Liver (tissue), 9 donors: ENCODE data around the gene C19orf44. TPM values are rescaled to one million over a fixed set of nuclear protein-coding genes. Genes with fewer than 3 reads are reported as not detected.
"Not testable (repeated sequence)": the region's sequence is repeated elsewhere in the genome, so short reads cannot be mapped to it uniquely, and the experiment has no call there.

ENCODE experiments used
- DNase-seq: peaks from one replicate; pipeline ENCODE4 v3.0.0-alpha.2; 2017; ENCODE audit warnings: low spot score
- H3K27ac ChIP-seq, 2 donors: one replicate each; pipeline ENCODE4 v1.7.0; 2013; ENCODE audit warnings: inconsistent platforms in 2 of 2, low read length in 2 of 2, control low read depth in 1 of 2, low read depth in 1 of 2, mild to moderate bottlenecking in 1 of 2
- H3K27me3 ChIP-seq, 4 donors: one replicate each; pipeline versions ENCODE4 v1.6.1 to v1.7.0; 2013; ENCODE audit warnings: low read length in 3 of 4, inconsistent platforms in 1 of 4, mild to moderate bottlenecking in 1 of 4, moderate library complexity in 1 of 4; ENCODE audit not compliant: control insufficient read depth in 4 of 4, insufficient read depth in 4 of 4
- H3K36me3 ChIP-seq, 4 donors: one replicate each; pipeline versions ENCODE4 v1.6.1 to v1.7.0; 2013; ENCODE audit warnings: low read length in 3 of 4, mild to moderate bottlenecking in 3 of 4, low read depth in 1 of 4, moderate library complexity in 1 of 4; ENCODE audit not compliant: control insufficient read depth in 4 of 4, insufficient read depth in 3 of 4
- H3K4me1 ChIP-seq, 4 donors: one replicate each; pipeline versions ENCODE4 v1.6.1 to v1.7.0; 2013; ENCODE audit warnings: low read length in 3 of 4, mild to moderate bottlenecking in 3 of 4, moderate library complexity in 1 of 4; ENCODE audit not compliant: control insufficient read depth in 4 of 4, insufficient read depth in 4 of 4
- H3K4me3 ChIP-seq, 3 donors: one replicate each; pipeline versions ENCODE4 v1.6.1 to v1.7.0; 2013; ENCODE audit warnings: low read length in 3 of 3, control low read depth in 1 of 3, low read depth in 1 of 3, mild to moderate bottlenecking in 1 of 3
- H3K9ac ChIP-seq, 2 donors: one replicate each; pipeline ENCODE4 v1.7.0; 2013; ENCODE audit warnings: low read length in 2 of 2, mild to moderate bottlenecking in 2 of 2, moderate library complexity in 2 of 2, control low read depth in 1 of 2, low read depth in 1 of 2
- H3K9me3 ChIP-seq, 4 donors: one replicate each; pipeline versions ENCODE4 v1.6.1 to v1.7.0; 2013; ENCODE audit warnings: low read length in 3 of 4; ENCODE audit not compliant: control insufficient read depth in 4 of 4
- ATF3 ChIP-seq: IDR thresholded peaks from 2 replicates; pipeline ENCODE4 v1.6.1; 2016; ENCODE audit warnings: antibody characterized with exemption
- CTCF ChIP-seq: fragments of 150-350 bp; IDR thresholded peaks from 2 replicates; pipeline ENCODE4 v1.5.1; 2017; ENCODE audit warnings: improper control_type of control experiment, low read depth, low read length; ENCODE audit not compliant: missing input control
- EGR1 ChIP-seq, 2 donors: IDR thresholded peaks; 2 replicates each; pipeline ENCODE4 v1.6.1; 2016 to 2018; ENCODE audit warnings: antibody characterized with exemption in 2 of 2, low read depth in 2 of 2
- FOXA1 ChIP-seq: IDR thresholded peaks from 2 replicates; pipeline ENCODE4 v1.6.1; 2016; ENCODE audit warnings: antibody characterized with exemption
- FOXA2 ChIP-seq: IDR thresholded peaks from 2 replicates; pipeline ENCODE4 v1.6.1; 2016; ENCODE audit warnings: antibody characterized with exemption
- GABPA ChIP-seq, 2 donors: IDR thresholded peaks in 1 of 2; conservative IDR thresholded peaks in 1 of 2; 2 replicates each; pipeline ENCODE4 v1.6.1; 2016; ENCODE audit warnings: antibody characterized with exemption in 2 of 2, mild to moderate bottlenecking in 1 of 2, moderate library complexity in 1 of 2
- HNF4A ChIP-seq, 2 donors: conservative IDR thresholded peaks; 2 replicates each; pipeline ENCODE4 v1.6.1; 2016; ENCODE audit warnings: antibody characterized with exemption in 2 of 2, mild to moderate bottlenecking in 2 of 2
- HNF4G ChIP-seq: IDR thresholded peaks from 2 replicates; pipeline ENCODE4 v1.6.1; 2016; ENCODE audit warnings: antibody characterized with exemption
- JUND ChIP-seq, 2 donors: IDR thresholded peaks; 2 replicates each; pipeline ENCODE4 v1.6.1; 2016; ENCODE audit warnings: antibody characterized with exemption in 2 of 2
- MAX ChIP-seq: IDR thresholded peaks from 2 replicates; pipeline ENCODE4 v1.6.1; 2016; ENCODE audit warnings: antibody characterized with exemption
- NR2F2 ChIP-seq: IDR thresholded peaks from 2 replicates; pipeline ENCODE4 v1.6.1; 2016; ENCODE audit warnings: antibody characterized with exemption
- RAD21 ChIP-seq, 2 donors: IDR thresholded peaks; 2 replicates each; pipeline ENCODE4 v1.6.1; 2016; ENCODE audit warnings: antibody characterized with exemption in 2 of 2, mild to moderate bottlenecking in 2 of 2
- RXRA ChIP-seq, 2 donors: IDR thresholded peaks; 2 replicates each; pipeline ENCODE4 v1.6.1; 2017 to 2018; ENCODE audit warnings: antibody characterized with exemption in 2 of 2, mild to moderate bottlenecking in 1 of 2
- SP1 ChIP-seq: IDR thresholded peaks from 2 replicates; pipeline ENCODE4 v1.6.1; 2018; ENCODE audit warnings: antibody characterized with exemption, mild to moderate bottlenecking
- TAF1 ChIP-seq: conservative IDR thresholded peaks from 2 replicates; pipeline ENCODE4 v1.6.1; 2016; ENCODE audit warnings: antibody characterized with exemption, mild to moderate bottlenecking
- YY1 ChIP-seq: IDR thresholded peaks from 2 replicates; pipeline ENCODE4 v1.6.1; 2016; ENCODE audit warnings: antibody characterized with exemption, mild to moderate bottlenecking
- ZBTB33 ChIP-seq: IDR thresholded peaks from 2 replicates; pipeline ENCODE4 v1.6.1; 2016; ENCODE audit warnings: antibody characterized with exemption
- WGBS: extraction: QIAGEN DNeasy Blood & Tissue Kit; methylation state at CpG from one replicate; pipeline ENCODE4 v1.1.7; 2013; 5-methylcytosine and 5-hydroxymethylcytosine counted together
- polyA plus RNA-seq, 2 donors: library from polyadenylated mRNA; stranded (reverse) in 1 of 2; unstranded in 1 of 2; fragments of 200-250 nt in 1 of 2; fragments of >200 nt in 1 of 2; fragmentation: Nextera tagmentation in 1 of 2; extraction: Ambion mirVana in 1 of 2; gene quantifications; one replicate each; pipeline versions ENCODE4 v1.2.1 to v1.2.3, GENCODE V29; 2013 to 2015
- total RNA-seq, 2 donors: library from RNA; depleted of rRNA; stranded (reverse); fragments of >200 nt; gene quantifications; one replicate each; pipeline ENCODE4 v1.2.3, GENCODE V29; 2014
- donor health status: healthy.
- donor health status: healthy.
- donor health status: healthy.
- donor health status: healthy.
- donor health status: healthy.

C19orf44 gene
- total and polyA plus RNA-seq, 4 donors = 0.89 to 3.0 (median 1.3) TPM

- H3K4me1 ChIP-seq = peaks cover 7 to 45% (median 35%) of the 10 kb centered on the region in 4 donors
- DNase-seq = not testable (repeated sequence)
Observed at GRCh38 chr19:16466802-16467427, 29.3 kb upstream of the C19orf44 start.

GRCh38 chr19:16467581-16467980 is 28.6 kb upstream of the C19orf44 start:
- 77% methylated on average over 6 of the region's 6 CpGs for WGBS
- Histone ChIP-seq H3K36me3 (no peaks in the 10 kb centered on the region), H3K9me3 (no peaks in the 10 kb centered on the region), H3K9ac (no peak overlapping the region), H3K4me1 (peaks cover 6 to 43% (median 36%) of the 10 kb centered on the region in 4 donors), H3K4me3 (no peak overlapping the region), H3K27ac (no peak overlapping the region), H3K27me3 (no peaks in the 10 kb centered on the region)
- TF ChIP-seq HNF4G = no peak
- no peak for TF ChIP-seq FOXA1
- TF ChIP-seq ATF3 = no peak
- TF ChIP-seq SP1 = no peak
- no peak for TF ChIP-seq MAX
- no peak for TF ChIP-seq GABPA (IDR thresholded peaks at IDR 0.05 in 1 of 2, conservative IDR thresholded peaks at IDR 0.05 in 1 of 2)
- no peak for TF ChIP-seq TAF1
- TF ChIP-seq HNF4A (conservative IDR thresholded peaks at IDR 0.05) = no peak
- no peak for TF ChIP-seq CTCF
- TF ChIP-seq YY1 = no peak
- TF ChIP-seq JUND (IDR thresholded peaks at IDR 0.05) = no peak
- TF ChIP-seq ZBTB33 = no peak
- TF ChIP-seq FOXA2 = no peak
- no peak for TF ChIP-seq NR2F2
- TF ChIP-seq EGR1 (IDR thresholded peaks at IDR 0.05; ENCODE audit: low read depth in 2 of 2) = no peak
- TF ChIP-seq RXRA (IDR thresholded peaks at IDR 0.05) = no peak
- TF ChIP-seq RAD21 (IDR thresholded peaks at IDR 0.05) = no peak
- DNase-seq = no peak

More at GRCh38 chr19:16466802-16467427, 29.3 kb upstream of the C19orf44 start:
- H3K9ac ChIP-seq, H3K9me3 ChIP-seq, H3K4me3 ChIP-seq, H3K36me3 ChIP-seq, H3K27ac ChIP-seq, H3K27me3 ChIP-seq: not testable (repeated sequence)
- 93% methylated on average over 12 of the region's 12 CpGs for WGBS
